ENCODE data around the gene ACSBG1.

DNA sequence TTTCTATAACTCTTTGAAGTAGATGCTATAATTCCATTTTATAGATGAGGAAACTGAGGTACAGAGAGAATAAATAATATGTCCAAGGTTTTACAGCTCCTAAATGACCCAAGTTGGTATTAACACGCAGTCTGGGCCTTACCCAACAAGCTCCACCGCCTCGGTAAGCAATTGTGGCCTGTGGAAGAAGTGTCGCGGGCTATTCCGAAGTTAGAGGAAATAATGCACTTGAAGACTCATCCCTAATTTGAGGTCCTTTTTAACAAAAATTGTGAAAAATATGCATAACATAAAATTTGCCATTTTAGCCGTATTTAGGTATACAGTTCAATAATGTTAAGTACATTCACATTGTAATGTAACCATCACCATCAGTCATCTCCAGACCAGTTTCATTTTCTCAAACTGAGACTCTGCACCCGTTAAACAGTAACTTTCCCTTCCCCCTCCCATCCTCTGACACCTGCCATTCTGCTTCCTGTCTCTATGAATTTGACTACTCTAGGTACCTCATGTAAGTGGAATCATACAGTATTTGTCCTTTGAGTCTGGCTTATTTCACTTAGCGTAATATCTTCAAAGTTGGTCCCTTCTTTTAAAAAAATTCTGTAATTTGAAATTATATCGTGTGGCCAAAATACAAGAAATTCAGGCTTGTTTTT is 67.0 kb downstream of the ACSBG1 start:
- TF ChIP-seq, protein P1, sequence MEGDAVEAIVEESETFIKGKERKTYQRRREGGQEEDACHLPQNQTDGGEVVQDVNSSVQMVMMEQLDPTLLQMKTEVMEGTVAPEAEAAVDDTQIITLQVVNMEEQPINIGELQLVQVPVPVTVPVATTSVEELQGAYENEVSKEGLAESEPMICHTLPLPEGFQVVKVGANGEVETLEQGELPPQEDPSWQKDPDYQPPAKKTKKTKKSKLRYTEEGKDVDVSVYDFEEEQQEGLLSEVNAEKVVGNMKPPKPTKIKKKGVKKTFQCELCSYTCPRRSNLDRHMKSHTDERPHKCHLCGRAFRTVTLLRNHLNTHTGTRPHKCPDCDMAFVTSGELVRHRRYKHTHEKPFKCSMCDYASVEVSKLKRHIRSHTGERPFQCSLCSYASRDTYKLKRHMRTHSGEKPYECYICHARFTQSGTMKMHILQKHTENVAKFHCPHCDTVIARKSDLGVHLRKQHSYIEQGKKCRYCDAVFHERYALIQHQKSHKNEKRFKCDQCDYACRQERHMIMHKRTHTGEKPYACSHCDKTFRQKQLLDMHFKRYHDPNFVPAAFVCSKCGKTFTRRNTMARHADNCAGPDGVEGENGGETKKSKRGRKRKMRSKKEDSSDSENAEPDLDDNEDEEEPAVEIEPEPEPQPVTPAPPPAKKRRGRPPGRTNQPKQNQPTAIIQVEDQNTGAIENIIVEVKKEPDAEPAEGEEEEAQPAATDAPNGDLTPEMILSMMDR (optimal IDR thresholded peaks at IDR 0.05 in 1 of 3, IDR thresholded peaks at IDR 0.05 in 1 of 3, conservative IDR thresholded peaks at IDR 0.05 in 1 of 3; ENCODE audit: extremely low read depth in 1 of 3, insufficient read depth in 2 of 3, low read length in 3 of 3), result no peak
- TF ChIP-seq EZH2 (IDR thresholded peaks at IDR 0.05; ENCODE audit: low read length), result no peak

Measured in keratinocyte (primary cell).